NOMO-1 (cell line): ENCODE measurements around the gene SDHA.

Source experiments
- DNase-seq, 2 experiments: peaks; one replicate each; lab custom pipeline; 2025; ENCODE audit not compliant: unreplicated experiment in 2 of 2; lab: John Stamatoyannopoulos, UW

Gene SDHA

GRCh38 chr5:217494-218456 lies at the start of gene SDHA, which contains the start of gene CCDC127:
TSS of gene SDHA (plus strand) at chr5:218320. CDS start at chr5:218356, 36 bp downstream.
TSS of gene CCDC127 (minus strand) at chr5:218153. CDS start at chr5:216849, 1,304 bp downstream.
- peak; percentile 97 to 98 for DNase-seq

DNA sequence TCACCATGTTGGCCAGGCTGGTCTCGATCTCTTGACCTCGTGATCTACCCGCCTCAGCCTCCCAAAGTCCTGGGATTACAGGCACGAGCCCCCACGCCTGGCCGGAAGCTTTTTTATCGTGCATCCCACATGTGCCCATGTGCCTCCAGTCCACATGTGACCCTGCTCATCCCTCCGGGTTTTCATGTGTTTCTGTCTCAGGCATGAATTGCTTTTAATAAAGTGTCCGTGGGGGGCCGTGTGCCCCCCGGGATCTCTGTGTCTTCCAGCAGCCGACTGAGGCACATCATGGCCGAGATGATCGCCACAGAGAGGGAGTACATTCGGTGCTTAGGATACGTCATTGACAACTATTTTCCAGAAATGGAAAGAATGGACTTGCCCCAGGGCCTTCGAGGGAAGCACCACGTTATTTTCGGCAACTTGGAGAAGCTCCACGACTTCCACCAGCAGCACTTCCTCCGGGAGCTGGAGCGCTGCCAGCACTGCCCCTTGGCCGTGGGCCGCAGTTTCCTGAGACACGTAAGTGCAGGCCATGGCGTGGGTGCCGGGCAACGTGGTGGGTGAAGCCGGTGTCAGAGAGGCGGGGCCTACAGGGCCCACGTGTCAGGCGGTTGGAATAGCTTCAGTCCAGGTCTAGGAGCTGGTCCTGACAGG lies 48.9 kb upstream of the SDHA start:
- DNase-seq, result no peak

- DNase-seq, result no peak
Observed at GRCh38 chr5:169728-170094, 48.4 kb upstream of the SDHA start.

DNA sequence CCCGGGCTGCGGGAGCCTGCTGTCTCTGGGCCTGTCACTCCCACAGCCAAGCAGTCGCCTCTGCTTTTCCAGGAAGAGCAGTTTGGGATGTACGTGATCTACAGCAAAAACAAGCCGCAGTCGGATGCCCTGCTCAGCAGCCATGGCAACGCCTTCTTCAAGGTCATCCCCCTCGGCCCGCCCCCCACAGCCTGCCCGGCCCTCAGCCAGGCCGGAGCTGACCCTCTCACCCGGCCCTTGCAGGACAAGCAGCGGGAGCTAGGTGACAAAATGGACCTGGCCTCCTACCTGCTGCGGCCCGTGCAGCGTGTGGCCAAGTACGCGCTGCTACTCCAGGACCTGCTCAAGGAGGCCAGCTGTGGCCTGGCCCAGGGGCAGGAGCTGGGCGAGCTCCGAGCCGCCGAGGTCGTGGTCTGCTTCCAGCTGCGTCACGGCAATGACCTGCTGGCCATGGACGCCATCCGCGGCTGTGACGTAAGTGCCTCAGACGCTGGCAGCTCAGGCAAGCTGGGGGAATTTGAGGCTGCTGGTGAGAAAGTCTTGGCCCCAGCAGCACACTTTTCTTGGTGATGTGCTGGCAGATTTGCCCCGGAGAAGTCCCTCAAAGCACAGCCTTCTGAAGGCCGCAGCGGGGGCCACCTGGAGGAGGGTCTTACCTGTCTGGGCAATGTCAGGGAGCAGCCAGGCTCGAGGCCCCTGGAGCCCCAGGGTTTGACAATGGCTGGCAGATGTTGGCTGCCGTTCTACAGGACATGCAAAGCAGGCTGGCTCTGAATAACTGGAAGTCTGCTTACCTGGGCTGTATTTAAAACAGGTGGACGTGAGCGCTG lies 46.9 kb upstream of the SDHA start:
- no peak for DNase-seq

- DNase-seq, result no peak
Observed at GRCh38 chr5:171801-172331, 46.3 kb upstream of the SDHA start.

DNA sequence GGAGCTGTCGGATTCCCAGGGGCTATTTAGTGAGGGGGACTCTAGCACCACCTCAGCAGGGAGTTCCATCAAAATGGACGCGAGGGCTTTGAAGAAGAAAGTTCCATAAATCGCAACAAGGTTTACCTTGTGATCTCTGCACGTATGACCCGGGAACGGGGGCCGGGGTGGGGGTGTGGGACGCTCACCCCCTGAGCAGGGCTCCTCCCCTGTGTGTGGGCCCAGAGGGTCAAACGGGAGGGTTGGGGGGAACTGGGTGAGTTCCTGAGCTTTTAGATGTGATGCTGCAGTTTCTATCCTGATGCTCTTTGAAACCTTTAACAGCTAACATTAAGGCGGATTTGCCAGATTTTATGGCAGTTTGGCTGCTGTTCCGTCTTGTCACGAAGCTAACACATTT lies 45.7 kb upstream of the SDHA start:
- DNase-seq, result no peak

DNA sequence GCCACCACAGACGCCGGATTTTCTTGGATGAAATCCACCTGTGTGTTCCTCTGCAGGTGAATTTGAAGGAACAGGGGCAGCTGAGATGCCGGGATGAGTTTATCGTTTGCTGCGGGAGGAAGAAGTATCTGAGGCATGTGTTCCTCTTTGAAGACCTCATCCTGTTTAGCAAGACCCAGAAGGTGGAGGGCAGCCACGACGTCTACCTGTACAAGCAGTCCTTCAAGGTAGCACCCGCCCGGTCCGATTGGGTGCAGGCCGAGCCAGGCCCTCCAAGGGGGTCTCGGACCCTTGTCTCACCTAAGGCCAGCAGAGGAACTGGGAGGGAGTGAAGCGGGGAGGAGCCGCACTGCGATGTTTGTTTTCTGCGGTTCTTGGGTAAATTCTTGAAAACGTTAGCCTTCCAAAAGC lies 45.3 kb upstream of the SDHA start:
- no peak for DNase-seq

GRCh38 chr5:173392-174290 lies 44.5 kb upstream of the SDHA start:
- no peak for DNase-seq

- DNase-seq, result no peak
Observed at GRCh38 chr5:174291-174600, 43.9 kb upstream of the SDHA start.

GRCh38 chr5:174876-175465 lies 43.1 kb upstream of the SDHA start:
- DNase-seq, result no peak

DNA sequence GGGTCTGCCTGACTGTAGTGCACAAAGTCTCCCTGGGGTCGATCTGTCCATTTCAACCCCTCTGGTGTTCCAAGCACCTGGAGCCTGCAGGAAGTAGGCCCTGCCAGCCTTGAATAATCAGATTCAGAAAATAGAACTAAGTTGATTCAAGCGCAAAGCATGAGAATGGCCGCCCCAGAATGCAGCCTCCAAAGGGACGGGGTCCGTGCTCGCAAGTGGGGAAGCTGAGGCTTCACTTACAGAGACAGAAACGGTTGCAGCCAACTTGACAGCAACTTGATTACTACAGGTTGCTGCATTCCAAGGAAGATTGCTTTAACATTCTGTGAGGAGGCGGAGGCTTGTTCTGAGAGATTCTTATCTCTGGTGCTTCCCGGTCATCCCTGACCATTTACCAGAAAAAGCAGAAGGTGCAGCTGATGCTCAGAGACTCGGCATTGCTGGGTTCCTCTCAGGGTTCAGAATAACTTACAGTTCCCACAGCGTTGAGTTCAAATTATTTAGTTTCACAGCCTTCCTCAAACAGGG lies 41.8 kb upstream of the SDHA start:
- DNase-seq, result no peak

GRCh38 chr5:178110-178509 lies 40.0 kb upstream of the SDHA start:
- no peak for DNase-seq

DNA sequence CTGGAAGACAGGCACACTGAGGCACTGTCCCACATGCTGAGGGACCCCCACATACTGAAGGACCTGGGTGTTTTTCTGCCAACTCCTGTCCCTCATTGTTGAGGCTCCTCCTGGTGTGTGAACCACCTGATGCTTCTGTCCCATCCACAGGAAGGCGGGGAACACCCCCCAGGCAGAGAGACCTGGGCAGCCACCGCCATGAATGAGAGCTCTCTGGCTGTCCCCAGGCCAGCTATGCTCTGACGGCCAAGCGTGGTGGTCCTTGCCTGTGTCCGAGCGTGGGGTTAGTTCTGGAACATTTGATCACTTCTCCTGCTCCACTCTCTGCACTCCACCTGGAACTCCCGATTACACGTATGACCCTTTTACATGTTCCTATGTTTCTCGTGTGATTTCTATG lies 38.7 kb upstream of the SDHA start:
- no peak for DNase-seq

DNA sequence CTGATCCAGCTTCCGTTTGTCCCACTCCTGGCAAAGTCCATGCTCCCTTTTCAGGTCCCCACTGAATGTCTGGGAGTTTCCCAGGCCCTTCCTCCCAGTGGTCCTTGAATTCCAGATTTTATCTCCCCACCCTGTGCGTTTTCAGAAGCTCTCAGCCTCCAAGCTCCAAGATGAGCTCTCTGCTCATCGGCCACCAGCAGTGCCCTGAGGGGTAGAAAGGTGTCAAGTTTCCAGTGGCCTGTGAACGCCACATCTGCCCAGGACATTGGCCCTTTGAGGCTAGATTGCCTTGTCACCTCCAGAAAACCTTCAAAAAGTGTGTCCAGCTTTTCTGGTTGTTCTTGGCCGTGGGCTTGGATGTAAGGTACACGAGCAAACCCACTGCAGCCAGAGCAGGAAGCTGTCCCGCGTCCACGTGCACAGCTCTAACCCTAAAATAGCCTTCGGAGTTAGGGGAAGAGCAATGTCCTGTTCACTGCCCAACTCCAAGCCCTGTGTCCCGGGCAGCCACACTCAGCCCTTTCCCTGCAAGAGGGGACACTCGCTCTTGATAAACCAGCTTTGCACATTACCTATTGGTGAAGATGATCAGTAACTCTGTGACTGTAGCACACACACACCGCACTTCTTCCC lies 37.7 kb upstream of the SDHA start:
- no peak for DNase-seq

GRCh38 chr5:181160-181559 lies 37.0 kb upstream of the SDHA start:
- no peak for DNase-seq

- no peak for DNase-seq
Observed at GRCh38 chr5:181566-181965, 36.6 kb upstream of the SDHA start.

- DNase-seq, result no peak
Observed at GRCh38 chr5:182126-182525, 36.0 kb upstream of the SDHA start.

- DNase-seq, result no peak
Observed at GRCh38 chr5:184471-184870, 33.6 kb upstream of the SDHA start.
